K562 (cell line): ENCODE results near the gene EMILIN3. TPM values are rescaled to one million over a fixed set of nuclear protein-coding genes. Genes with fewer than 3 reads are reported as not detected.

Experiments
- ATAC-seq: fragments of 200-7000 bp; cut with Tn5 transposase; 3 replicates; pipeline ENCODE4 v1.9.1; 2020; ENCODE audit warnings: moderate library complexity
- BruUV-seq: library from RNA; stranded (reverse); fragments of 400-500 nt; replicated peaks from 2 replicates; lab custom pipeline; 2021; lab: Mats Ljungman, UMichigan
- CTCF ChIA-PET: fragments of 300-600 bp; formaldehyde crosslinking; extraction: SDS; loops from one replicate; lab custom pipeline; 2021; ENCODE audit warnings: low intra/inter-chr PET ratio; lab: Yijun Ruan, JAX
- POLR2A ChIA-PET: fragments of 300-600, 350-650 bp; sonication (Branson Sonifier 250); formaldehyde crosslinking; extraction: SDS; loops from one replicate; lab custom pipeline; 2021; ENCODE audit warnings: antibody characterized with exemption, inconsistent platforms; lab: Yijun Ruan, JAX
- DNase-seq, 4 experiments: peaks; one replicate each; pipeline versions ENCODE4 v3.0.0 to v3.0.0-alpha.2; 2011 to 2018; ENCODE audit warnings: low spot score in 3 of 4, mixed read lengths in 3 of 4; ENCODE audit errors: extremely low read depth in 1 of 4
- FAIRE-seq: peaks from 2 replicates; lab custom pipeline; 2011; peaks lifted over from hg19 to GRCh38; lab: Jason Lieb, UNC
- H2AFZ ChIP-seq: 2 replicates; pipeline ENCODE4 v1.6.0; 2011; ENCODE audit warnings: low read depth, low read length, control low read depth, inconsistent platforms
- H3K27ac ChIP-seq: fragments of 200-600 bp; 3 replicates; pipeline ENCODE4 v1.8.0; 2011; ENCODE audit warnings: low read depth, mild to moderate bottlenecking, control low read depth, inconsistent platforms, low read length, moderate library complexity, mixed read lengths; ENCODE audit errors: extremely low read depth
- H3K27me3 ChIP-seq, 2 experiments: fragments of 300-600 bp in 1 of 2; 2 replicates in 1 of 2; 3 replicates in 1 of 2; pipeline versions ENCODE4 v1.6.0 to v1.8.0; 2011; ENCODE audit warnings: inconsistent platforms in 2 of 2, low read length in 2 of 2, mild to moderate bottlenecking in 1 of 2, mixed read lengths in 1 of 2, moderate library complexity in 1 of 2; ENCODE audit not compliant: control insufficient read depth in 2 of 2, insufficient read depth in 2 of 2
- H3K36me3 ChIP-seq: fragments of 300-600 bp; 3 replicates; pipeline ENCODE4 v1.8.0; 2011; ENCODE audit warnings: mild to moderate bottlenecking, low read length, inconsistent platforms; ENCODE audit not compliant: control insufficient read depth, insufficient read depth
- H3K4me1 ChIP-seq, 2 experiments: fragments of 200-600 bp in 1 of 2; replicated peaks in 1 of 2; 2 replicates in 1 of 2; 3 replicates in 1 of 2; pipeline versions ENCODE4 v1.5.1 to v1.8.0; 2011; ENCODE audit warnings: inconsistent platforms in 2 of 2, low read length in 2 of 2, mild to moderate bottlenecking in 1 of 2, mixed read lengths in 1 of 2, moderate library complexity in 1 of 2; ENCODE audit not compliant: control insufficient read depth in 2 of 2, insufficient read depth in 2 of 2
- H3K4me2 ChIP-seq: 2 replicates; pipeline ENCODE4 v1.6.1; 2011; ENCODE audit warnings: low read length, control low read depth, inconsistent platforms, mixed read lengths; ENCODE audit not compliant: insufficient read depth
- H3K4me3 ChIP-seq: fragments of 200-600 bp; sonication (generic), shearing (Covaris generic); 2 replicates; pipeline ENCODE4 v1.5.1; 2016; ENCODE audit warnings: control low read depth, inconsistent platforms
- H3K79me2 ChIP-seq: fragments of 200-600 bp; 3 replicates; pipeline ENCODE4 v1.8.0; 2011; ENCODE audit warnings: low read length, inconsistent platforms; ENCODE audit not compliant: control insufficient read depth, insufficient read depth
- H3K9ac ChIP-seq, 2 experiments: 2 replicates each; pipeline versions ENCODE4 v1.6.0 to v1.6.1; 2011; ENCODE audit warnings: low read depth in 2 of 2, low read length in 2 of 2, control low read depth in 1 of 2, inconsistent platforms in 1 of 2, mild to moderate bottlenecking in 1 of 2, mixed read lengths in 1 of 2; ENCODE audit not compliant: insufficient read depth in 1 of 2
- H3K9me1 ChIP-seq: one replicate; pipeline ENCODE4 v1.6.0; 2011; ENCODE audit warnings: inconsistent platforms, mild to moderate bottlenecking, low read length, moderate library complexity; ENCODE audit not compliant: control insufficient read depth, insufficient read depth
- H3K9me3 ChIP-seq: replicated peaks from 2 replicates; pipeline ENCODE4 v1.5.1; 2011; ENCODE audit warnings: low read depth, low read length, inconsistent platforms; ENCODE audit not compliant: control insufficient read depth, insufficient read depth
- H4K20me1 ChIP-seq: replicated peaks from 2 replicates; pipeline ENCODE4 v1.6.1; 2011; ENCODE audit warnings: low read length, inconsistent platforms, mixed read lengths; ENCODE audit not compliant: control insufficient read depth, insufficient read depth
- CTCF ChIP-seq, 3 experiments: IDR thresholded peaks in 2 of 3; conservative IDR thresholded peaks in 1 of 3; 2 replicates each; pipeline ENCODE4 v1.5.1; 2011 to 2012; ENCODE audit warnings: low read length in 3 of 3, mild to moderate bottlenecking in 3 of 3, control low read depth in 2 of 3, improper control_type of control experiment in 1 of 3, inconsistent platforms in 1 of 3, low read depth in 1 of 3, mixed read lengths in 1 of 3, moderate library complexity in 1 of 3; ENCODE audit not compliant: insufficient read depth in 2 of 3
- MBD1 ChIP-seq: fragments of 250-450 bp; sonication (Bioruptor Pico); IDR thresholded peaks from 2 replicates; pipeline ENCODE4 v1.8.0; 2022; ENCODE audit warnings: inconsistent platforms
- NFIC ChIP-seq: fragments of 450-650 bp; IDR thresholded peaks from 2 replicates; pipeline ENCODE4 v1.6.1; 2017; ENCODE audit warnings: mild to moderate bottlenecking, inconsistent platforms
- WGBS: fragments of 100-300 bp; shearing (Covaris generic); methylation state at CpG from one replicate; pipeline ENCODE4 v1.1.6; 2016; ENCODE audit warnings: low coverage, mixed read lengths; ENCODE audit not compliant: insufficient coverage; ENCODE audit errors: missing lambda C conversion rate; 5-methylcytosine and 5-hydroxymethylcytosine counted together
- in situ Hi-C: fragments of 300-500 bp; cut with MboI; formaldehyde crosslinking; loops from 4 replicates; pipeline ENCODE4 v1.15.0; 2018; ENCODE audit warnings: inconsistent platforms, mixed read lengths
- intact Hi-C: fragments of 100-400 bp; cut with micrococcal nuclease; formaldehyde crosslinking; loops from 2 replicates; pipeline ENCODE4 v1.14.2; 2022
- polyA plus RNA-seq, 8 experiments: library from polyadenylated mRNA; depleted of rRNA in 4 of 8; stranded (reverse) in 5 of 8; unstranded in 3 of 8; fragments of >200 nt; fragmentation: Nextera tagmentation in 2 of 8; fragmentation: Illumina TruSeq in 1 of 8; extraction: Ambion mirVana in 2 of 8; extraction: Trizol in 1 of 8; gene quantifications; 2 replicates each; pipeline versions ENCODE4 v1.2.1 to v1.2.3, GENCODE V29; 2011 to 2014; ENCODE audit warnings: inconsistent platforms in 1 of 8, missing spikeins in 1 of 8
- total RNA-seq, 7 experiments: library from RNA; depleted of rRNA in 6 of 7; stranded (reverse); fragments of >200 nt in 6 of 7; fragmentation: Illumina TruSeq in 2 of 7; extraction: Trizol in 2 of 7; gene quantifications; 2 replicates each; pipeline versions ENCODE4 v1.2.1 to v1.2.3, GENCODE V29; 2011 to 2021; ENCODE audit warnings: low replicate concordance in 1 of 7
- TF ChIP-seq, protein P1 (sequence below): fragments of 450-650 bp; IDR thresholded peaks from 2 replicates; pipeline ENCODE4 v1.6.1; 2017; ENCODE audit warnings: antibody characterized with exemption

Gene EMILIN3
- total and polyA plus RNA-seq, 9 of the 15 experiments (the other 6 are each of a cell fraction or from before 2014, with no cell fraction given) = 0.01 to 0.07 TPM; not detected in 7

GRCh38 chr20:41387444-41387851 lies 20.8 kb upstream of the EMILIN3 start:
- DNase-seq = peak in 3 of 4 experiments; percentile 34 to 47 (median 39)
- H3K4me2 ChIP-seq = no peak overlapping the region
- TF ChIP-seq, protein P1, sequence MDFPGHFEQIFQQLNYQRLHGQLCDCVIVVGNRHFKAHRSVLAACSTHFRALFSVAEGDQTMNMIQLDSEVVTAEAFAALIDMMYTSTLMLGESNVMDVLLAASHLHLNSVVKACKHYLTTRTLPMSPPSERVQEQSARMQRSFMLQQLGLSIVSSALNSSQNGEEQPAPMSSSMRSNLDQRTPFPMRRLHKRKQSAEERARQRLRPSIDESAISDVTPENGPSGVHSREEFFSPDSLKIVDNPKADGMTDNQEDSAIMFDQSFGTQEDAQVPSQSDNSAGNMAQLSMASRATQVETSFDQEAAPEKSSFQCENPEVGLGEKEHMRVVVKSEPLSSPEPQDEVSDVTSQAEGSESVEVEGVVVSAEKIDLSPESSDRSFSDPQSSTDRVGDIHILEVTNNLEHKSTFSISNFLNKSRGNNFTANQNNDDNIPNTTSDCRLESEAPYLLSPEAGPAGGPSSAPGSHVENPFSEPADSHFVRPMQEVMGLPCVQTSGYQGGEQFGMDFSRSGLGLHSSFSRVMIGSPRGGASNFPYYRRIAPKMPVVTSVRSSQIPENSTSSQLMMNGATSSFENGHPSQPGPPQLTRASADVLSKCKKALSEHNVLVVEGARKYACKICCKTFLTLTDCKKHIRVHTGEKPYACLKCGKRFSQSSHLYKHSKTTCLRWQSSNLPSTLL = no peak
- TF ChIP-seq CTCF (IDR thresholded peaks at IDR 0.05 in 2 of 3, conservative IDR thresholded peaks at IDR 0.05 in 1 of 3; ENCODE audit: insufficient read depth in 2 of 3, low read depth in 1 of 3, low read length in 3 of 3) = peak in 2 of 3 experiments; percentile 11 to 22; a peak in 1 of 6 replicates
- TF ChIP-seq NFIC = peak; percentile 78
- TF ChIP-seq MBD1 = no peak
- H3K27ac ChIP-seq = no peak overlapping the region
- H3K79me2 ChIP-seq = no peaks in the 10 kb centered on the region
- no peaks in the 10 kb centered on the region for H3K9me1 ChIP-seq
- in situ Hi-C loops = no loop called here
- H2AFZ ChIP-seq = no peak overlapping the region
- no peak for FAIRE-seq
- no peak overlapping the region for H3K4me3 ChIP-seq
- BruUV-seq = no TSS peak
- H4K20me1 ChIP-seq = no peaks in the 10 kb centered on the region
- intact Hi-C loops = no loop called here
- ChIA-PET POLR2A (interaction anchor here (0.8 kb wide), 1 partner anchor 25 kb away, joined by 3 read pairs; no protein-coding TSS in a partner anchor), CTCF (no interaction called here)
- no peaks in the 10 kb centered on the region for H3K9me3 ChIP-seq
- H3K9ac ChIP-seq = no peak overlapping the region
- WGBS = under 1% methylated on average over 8 of the region's 9 CpGs
- H3K36me3 ChIP-seq = no peaks in the 10 kb centered on the region
- peaks cover 10 to 11% of the 10 kb centered on the region in 2 experiments; a peak in 4 of 5 replicates for H3K27me3 ChIP-seq
- ATAC-seq = peak; percentile 81
- H3K4me1 ChIP-seq = peaks cover 2 to 3% of the 10 kb centered on the region in 2 experiments; a peak in 2 of 5 replicates
